H1 (cell line): ENCODE measurements around the gene ZBTB47. TPM values are rescaled to one million over a fixed set of nuclear protein-coding genes. Genes with fewer than 3 reads are reported as not detected.

Experiments
- CTCF ChIA-PET: fragments of 300-600 bp; sonication (Branson Sonifier 250); formaldehyde crosslinking; loops from one replicate; lab custom pipeline; 2021; ENCODE audit not compliant: partially characterized antibody; lab: Charles Lee
- POLR2A ChIA-PET: fragments of 300-600 bp; sonication (Branson Sonifier 250); formaldehyde crosslinking; loops from one replicate; lab custom pipeline; 2021; ENCODE audit warnings: inconsistent platforms; ENCODE audit not compliant: partially characterized antibody; lab: Charles Lee
- DNase-seq, 2 experiments: peaks; one replicate each; pipeline versions ENCODE4 v3.0.0 to v3.0.0-alpha.2; 2010 to 2022; ENCODE audit warnings: low spot score in 2 of 2, low read depth in 1 of 2, mixed read lengths in 1 of 2
- FAIRE-seq: peaks from 2 replicates; lab custom pipeline; 2011; peaks lifted over from hg19 to GRCh38; lab: Jason Lieb, UNC
- H2AFZ ChIP-seq: 2 replicates; pipeline ENCODE4 v1.8.1; 2012; ENCODE audit warnings: low read length, inconsistent platforms
- H2AK5ac ChIP-seq: 2 replicates; pipeline ENCODE4 v1.6.1; 2013; ENCODE audit warnings: low read depth, low read length
- H2BK120ac ChIP-seq: replicated peaks from 2 replicates; pipeline ENCODE3; 2013; ENCODE audit warnings: low read depth, low read length, inconsistent platforms
- H2BK12ac ChIP-seq: 2 replicates; pipeline ENCODE4 v1.6.1; 2013; ENCODE audit warnings: low read depth, low read length
- H2BK15ac ChIP-seq: 2 replicates; pipeline ENCODE4 v1.6.1; 2013; ENCODE audit warnings: low read length
- H2BK20ac ChIP-seq: 2 replicates; pipeline ENCODE4 v1.6.1; 2013; ENCODE audit warnings: low read length
- H2BK5ac ChIP-seq: 2 replicates; pipeline ENCODE4 v1.6.1; 2013; ENCODE audit warnings: low read depth, low read length
- H3K14ac ChIP-seq: 2 replicates; pipeline ENCODE4 v1.6.1; 2013; ENCODE audit warnings: inconsistent platforms; ENCODE audit not compliant: insufficient read length
- H3K18ac ChIP-seq: 2 replicates; pipeline ENCODE4 v1.6.1; 2013; ENCODE audit warnings: low read length; ENCODE audit errors: extremely low read depth
- H3K23ac ChIP-seq: 2 replicates; pipeline ENCODE4 v1.6.1; 2013; ENCODE audit warnings: inconsistent platforms; ENCODE audit not compliant: insufficient read length
- H3K23me2 ChIP-seq: 2 replicates; pipeline ENCODE4 v1.6.1; 2013; ENCODE audit warnings: low read depth, low read length
- H3K27ac ChIP-seq: 2 replicates; pipeline ENCODE4 v1.6.1; 2011; ENCODE audit warnings: low read depth, low read length, inconsistent platforms
- H3K27me3 ChIP-seq, 4 experiments: replicated peaks in 1 of 4; 1 replicate in 1 of 4; 2 replicates in 3 of 4; pipeline versions ENCODE4 v1.6.1 to v1.8.1; 2011 to 2013; ENCODE audit warnings: low read length in 3 of 4, mild to moderate bottlenecking in 3 of 4, inconsistent platforms in 2 of 4, mixed read lengths in 2 of 4, moderate library complexity in 1 of 4; ENCODE audit not compliant: control insufficient read depth in 3 of 4, insufficient read depth in 3 of 4; ENCODE audit errors: extremely low read depth in 1 of 4
- H3K36me3 ChIP-seq, 4 experiments: 2 replicates each; pipeline versions ENCODE4 v1.6.1 to v1.8.1; 2011 to 2013; ENCODE audit warnings: mild to moderate bottlenecking in 4 of 4, low read length in 3 of 4, moderate library complexity in 2 of 4, control low read depth in 1 of 4, inconsistent platforms in 1 of 4; ENCODE audit not compliant: insufficient read depth in 4 of 4, control insufficient read depth in 2 of 4
- H3K4ac ChIP-seq: replicated peaks from 2 replicates; pipeline ENCODE3; 2013; ENCODE audit warnings: low read length, low read depth, mixed read lengths, inconsistent platforms; ENCODE audit not compliant: insufficient read length
- H3K4me1 ChIP-seq, 4 experiments: replicated peaks in 1 of 4; 1 replicate in 1 of 4; 2 replicates in 3 of 4; pipeline versions ENCODE4 v1.6.1 to v1.8.1; 2011 to 2013; ENCODE audit warnings: low read length in 3 of 4, inconsistent platforms in 2 of 4, mixed read lengths in 1 of 4; ENCODE audit not compliant: insufficient read depth in 4 of 4, control insufficient read depth in 3 of 4
- H3K4me2 ChIP-seq, 2 experiments: 2 replicates each; pipeline versions ENCODE4 v1.6.1 to v1.8.1; 2011 to 2013; ENCODE audit warnings: low read depth in 2 of 2, low read length in 2 of 2, control low read depth in 1 of 2, inconsistent platforms in 1 of 2, mild to moderate bottlenecking in 1 of 2; ENCODE audit not compliant: insufficient read depth in 1 of 2
- H3K4me3 ChIP-seq, 4 experiments: fragments of 200-600, 300-600 bp in 1 of 4; sonication (generic), shearing (Covaris generic), sonication (Bioruptor Twin) in 1 of 4; 2 replicates each; pipeline versions ENCODE4 v1.5.1 to v1.8.1; 2011 to 2016; ENCODE audit warnings: low read length in 4 of 4, low read depth in 3 of 4, control low read depth in 2 of 4, inconsistent platforms in 2 of 4, mild to moderate bottlenecking in 2 of 4, mixed read lengths in 1 of 4, moderate library complexity in 1 of 4; ENCODE audit not compliant: insufficient read depth in 2 of 4; ENCODE audit errors: extremely low read depth in 1 of 4
- H3K56ac ChIP-seq: replicated peaks from 2 replicates; pipeline ENCODE3; 2013; ENCODE audit warnings: low read depth, mild to moderate bottlenecking, mixed read lengths, low read length, inconsistent platforms; ENCODE audit not compliant: insufficient read length
- H3K79me1 ChIP-seq: 2 replicates; pipeline ENCODE4 v1.6.1; 2013; ENCODE audit warnings: low read depth, low read length, control low read depth
- H3K79me2 ChIP-seq, 2 experiments: 2 replicates each; pipeline versions ENCODE4 v1.6.1 to v1.8.1; 2012 to 2013; ENCODE audit warnings: low read length in 2 of 2, mild to moderate bottlenecking in 2 of 2, inconsistent platforms in 1 of 2; ENCODE audit not compliant: insufficient read depth in 2 of 2, control insufficient read depth in 1 of 2
- H3K9ac ChIP-seq, 4 experiments: replicated peaks in 1 of 4; 1 replicate in 1 of 4; 2 replicates in 3 of 4; pipeline versions ENCODE4 v1.6.1 to v1.8.1; 2011 to 2013; ENCODE audit warnings: low read depth in 3 of 4, low read length in 3 of 4, control low read depth in 2 of 4, mild to moderate bottlenecking in 2 of 4, moderate library complexity in 2 of 4, inconsistent platforms in 1 of 4; ENCODE audit errors: extremely low read depth in 1 of 4
- H3K9me3 ChIP-seq, 2 experiments: 2 replicates each; pipeline versions ENCODE4 v1.6.1 to v1.8.1; 2012 to 2013; ENCODE audit warnings: mild to moderate bottlenecking in 2 of 2, moderate library complexity in 2 of 2, control low read depth in 1 of 2, inconsistent platforms in 1 of 2, low read depth in 1 of 2, low read length in 1 of 2, mixed read lengths in 1 of 2; ENCODE audit not compliant: insufficient read depth in 2 of 2
- H4K20me1 ChIP-seq, 2 experiments: replicated peaks in 1 of 2; 2 replicates each; pipeline versions ENCODE3 to v1.8.1; 2011 to 2013; ENCODE audit warnings: inconsistent platforms in 2 of 2, low read length in 2 of 2, mild to moderate bottlenecking in 1 of 2; ENCODE audit not compliant: insufficient read depth in 2 of 2, control insufficient read depth in 1 of 2
- H4K5ac ChIP-seq: 2 replicates; pipeline ENCODE4 v1.6.1; 2013; ENCODE audit warnings: low read length, low read depth, mixed read lengths, inconsistent platforms; ENCODE audit not compliant: insufficient read length
- H4K8ac ChIP-seq: 2 replicates; pipeline ENCODE4 v1.8.0; 2013; ENCODE audit warnings: mild to moderate bottlenecking, moderate library complexity, low read length, inconsistent platforms; ENCODE audit not compliant: insufficient read depth; ENCODE audit errors: extremely low read depth
- H4K91ac ChIP-seq: replicated peaks from 2 replicates; pipeline ENCODE3; 2013; ENCODE audit warnings: low read length, mixed read lengths, inconsistent platforms; ENCODE audit not compliant: insufficient read length
- ATF3 ChIP-seq: IDR thresholded peaks from 2 replicates; pipeline ENCODE4 v1.6.1; 2011; ENCODE audit warnings: low read depth, mild to moderate bottlenecking, low read length; ENCODE audit not compliant: insufficient read depth
- SIX5 ChIP-seq: IDR thresholded peaks from 2 replicates; pipeline ENCODE4 v1.6.1; 2011; ENCODE audit warnings: mild to moderate bottlenecking, low read depth, low read length
- TAF1 ChIP-seq: IDR thresholded peaks from 2 replicates; pipeline ENCODE4 v1.6.1; 2011; ENCODE audit warnings: mild to moderate bottlenecking, low read depth, low read length
- TAF7 ChIP-seq: optimal IDR thresholded peaks from 2 replicates; pipeline ENCODE3; 2011; ENCODE audit warnings: low read depth, mild to moderate bottlenecking, inconsistent platforms, low read length, moderate library complexity, borderline replicate concordance
- WGBS, 2 experiments: shearing (Covaris generic) in 1 of 2; methylation state at CpG; one replicate each; pipeline versions ENCODE4 v1.1.6 to v1.1.7; 2013 to 2015; ENCODE audit warnings: low lambda C conversion rate in 2 of 2, mixed read lengths in 2 of 2, inconsistent platforms in 1 of 2, low coverage in 1 of 2, missing lambda C conversion rate in 1 of 2; ENCODE audit not compliant: insufficient replicate concordance in 2 of 2, insufficient coverage in 1 of 2, insufficient read length in 1 of 2; ENCODE audit errors: extremely low coverage in 1 of 2, missing lambda C conversion rate in 1 of 2; 5-methylcytosine and 5-hydroxymethylcytosine counted together
- polyA plus RNA-seq, 7 experiments: library from polyadenylated mRNA; depleted of rRNA in 3 of 7; stranded (reverse) in 5 of 7; unstranded in 2 of 7; fragments of >200 nt in 5 of 7; fragments of 200-250 nt in 2 of 7; gene quantifications; 1 replicate in 5 of 7; 2 replicates in 1 of 7; 4 replicates in 1 of 7; pipeline versions ENCODE4 v1.2.1 to v1.2.3, GENCODE V29; 2011 to 2013; ENCODE audit warnings: missing spikeins in 2 of 7, mixed read lengths in 2 of 7
- total RNA-seq: library from RNA; stranded (reverse); fragmentation: NEBNext Ultra II Directional; extraction: Animal tissue kit (Norgen Biotek cat#: 25700); gene quantifications from 2 replicates; pipeline ENCODE4 v1.2.1, GENCODE V29; 2021

The ZBTB47 gene
- total and polyA plus RNA-seq, 2 of the 8 experiments (the other 6 are each of a cell fraction or from before 2014, with no cell fraction given): 2.8 to 4.1 TPM

GRCh38 chr3:42689421-42690014 lies 36.0 kb downstream of the ZBTB47 start:
- no peak overlapping the region for H3K23ac ChIP-seq
- no peak for FAIRE-seq
- TF ChIP-seq TAF1 (no peak), TAF7 (no peak), SIX5 (no peak), ATF3 (no peak)

More at GRCh38 chr3:42689421-42690014, 36.0 kb downstream of the ZBTB47 start:
- ChIA-PET CTCF (interaction anchor here (0.9 to 3.3 kb wide), 7 partner anchors 9 to 67 kb away, joined by 3 to 14 read pairs (median 5); no protein-coding TSS in a partner anchor), POLR2A (no interaction called here)
- 80% methylated on average over 9 of the region's 9 CpGs; no CpG with 5 or more reads in 1 of the 2 experiments for WGBS, 2 experiments
- Histone ChIP-seq H3K9ac (no peak overlapping the region), H3K23me2 (no peaks in the 10 kb centered on the region), H3K4ac (no peak overlapping the region), H2BK20ac (no peak overlapping the region), H3K27me3 (no peaks in the 10 kb centered on the region), H3K56ac (no peak overlapping the region), H2BK5ac (no peak overlapping the region), H3K4me3 (no peak overlapping the region), H2AK5ac (no peak overlapping the region), H3K14ac (no peak overlapping the region), H3K27ac (no peak overlapping the region), H3K9me3 (no peaks in the 10 kb centered on the region), H3K79me2 (no peaks in the 10 kb centered on the region), H4K91ac (no peak overlapping the region), H3K4me1 (peaks cover 0 to 10% (median 4%) of the 10 kb centered on the region in 4 experiments; a peak in 4 of 7 replicates), H4K20me1 (no peaks in the 10 kb centered on the region), H3K18ac (no peak overlapping the region), H2BK12ac (no peak overlapping the region), H3K4me2 (peak overlapping the region in 1 of 2 experiments; percentile 47; a peak in 1 of 4 replicates), H4K8ac (no peak overlapping the region; the same call in 1 of the 2 replicates), H2AFZ (no peak overlapping the region), H3K79me1 (no peaks in the 10 kb centered on the region), H3K36me3 (no peaks in the 10 kb centered on the region), H2BK120ac (no peak overlapping the region), H2BK15ac (no peak overlapping the region), H4K5ac (no peak overlapping the region)
- DNase-seq: no peak
